Epithelial cell of proximal tubule (primary cell): Measurements from ENCODE around the gene SLC37A4. TPM values are rescaled to one million over a fixed set of nuclear protein-coding genes. Genes with fewer than 3 reads are reported as not detected.

Experiments used
- DNase-seq: peaks from one replicate; pipeline ENCODE4 v3.0.0-alpha.2; 2011; ENCODE audit warnings: low read depth
- H3K4me3 ChIP-seq: 2 replicates; pipeline ENCODE4 v1.5.1; 2011; ENCODE audit warnings: low read depth, mild to moderate bottlenecking, low read length
- total RNA-seq: library from RNA; depleted of rRNA; stranded (reverse); fragments of >200 nt; gene quantifications from 2 replicates; pipeline ENCODE4 v1.2.3, GENCODE V29; 2015
- TF ChIP-seq, protein P1 (sequence below): conservative IDR thresholded peaks from 2 replicates; pipeline ENCODE4 v1.5.1; 2012; ENCODE audit warnings: low read depth, mild to moderate bottlenecking, low read length

The SLC37A4 gene
- total RNA-seq, 1 donor from 2014 or later: 59.2 TPM

DNA sequence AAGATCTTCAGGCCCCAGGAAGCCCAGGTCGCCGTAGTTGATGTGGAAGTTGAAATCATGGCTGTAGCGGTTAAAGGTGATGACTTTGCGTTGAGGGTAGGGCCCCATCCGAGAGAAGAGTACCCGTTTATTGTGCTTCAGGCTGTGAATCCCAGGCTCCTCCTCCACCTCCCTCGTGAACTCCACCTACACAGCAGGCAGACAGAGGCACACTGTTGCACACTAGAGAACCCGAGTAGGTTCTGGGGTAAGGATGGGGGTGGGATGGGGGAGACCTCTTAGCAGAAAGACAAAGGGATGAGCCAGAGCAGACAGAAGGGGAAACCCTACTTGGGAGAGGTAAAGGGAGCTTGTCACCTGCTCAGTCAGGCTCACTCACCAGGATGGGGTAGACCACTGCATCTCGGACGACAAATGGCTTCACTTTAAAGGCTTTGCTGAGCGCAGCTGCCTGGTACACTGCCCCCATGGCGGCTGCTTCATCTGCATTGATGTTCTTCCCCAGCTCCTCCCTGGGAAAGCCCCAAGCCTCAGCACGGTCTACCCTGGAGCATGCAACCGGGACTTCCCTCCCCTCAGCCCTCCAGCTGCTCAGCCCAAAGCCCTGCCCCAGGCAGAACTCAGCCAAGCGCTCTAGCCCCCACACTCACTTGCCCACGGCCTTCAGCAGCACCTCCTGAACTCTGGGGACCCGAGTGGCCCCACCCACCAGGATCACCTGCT lies 20.9 kb upstream of the SLC37A4 start:
- TF ChIP-seq, protein P1, sequence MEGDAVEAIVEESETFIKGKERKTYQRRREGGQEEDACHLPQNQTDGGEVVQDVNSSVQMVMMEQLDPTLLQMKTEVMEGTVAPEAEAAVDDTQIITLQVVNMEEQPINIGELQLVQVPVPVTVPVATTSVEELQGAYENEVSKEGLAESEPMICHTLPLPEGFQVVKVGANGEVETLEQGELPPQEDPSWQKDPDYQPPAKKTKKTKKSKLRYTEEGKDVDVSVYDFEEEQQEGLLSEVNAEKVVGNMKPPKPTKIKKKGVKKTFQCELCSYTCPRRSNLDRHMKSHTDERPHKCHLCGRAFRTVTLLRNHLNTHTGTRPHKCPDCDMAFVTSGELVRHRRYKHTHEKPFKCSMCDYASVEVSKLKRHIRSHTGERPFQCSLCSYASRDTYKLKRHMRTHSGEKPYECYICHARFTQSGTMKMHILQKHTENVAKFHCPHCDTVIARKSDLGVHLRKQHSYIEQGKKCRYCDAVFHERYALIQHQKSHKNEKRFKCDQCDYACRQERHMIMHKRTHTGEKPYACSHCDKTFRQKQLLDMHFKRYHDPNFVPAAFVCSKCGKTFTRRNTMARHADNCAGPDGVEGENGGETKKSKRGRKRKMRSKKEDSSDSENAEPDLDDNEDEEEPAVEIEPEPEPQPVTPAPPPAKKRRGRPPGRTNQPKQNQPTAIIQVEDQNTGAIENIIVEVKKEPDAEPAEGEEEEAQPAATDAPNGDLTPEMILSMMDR: no peak
- no peak overlapping the region for H3K4me3 ChIP-seq
- DNase-seq: no peak

DNA sequence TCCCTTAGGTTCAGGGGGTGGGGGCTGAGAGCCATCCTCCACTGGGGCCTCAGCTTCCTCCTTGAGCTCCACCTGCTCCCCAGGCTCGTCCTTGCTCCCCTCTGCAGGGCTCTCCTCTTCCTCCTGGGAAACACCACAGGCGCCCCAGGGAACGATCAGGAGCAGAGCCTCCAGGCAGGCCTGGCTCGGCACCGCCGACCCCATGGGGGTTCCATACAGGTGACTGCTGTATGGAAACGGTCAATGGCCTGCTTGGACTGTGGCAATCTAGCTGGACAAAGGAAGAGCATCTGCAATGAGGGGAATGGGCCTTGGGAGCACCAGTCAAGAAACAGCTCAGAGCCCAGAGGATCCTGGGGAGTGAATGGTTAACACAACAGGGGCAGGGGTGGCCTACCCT lies 18.4 kb upstream of the SLC37A4 start:
- TF ChIP-seq, protein P1: no peak
- H3K4me3 ChIP-seq: no peak overlapping the region
- no peak for DNase-seq

DNA sequence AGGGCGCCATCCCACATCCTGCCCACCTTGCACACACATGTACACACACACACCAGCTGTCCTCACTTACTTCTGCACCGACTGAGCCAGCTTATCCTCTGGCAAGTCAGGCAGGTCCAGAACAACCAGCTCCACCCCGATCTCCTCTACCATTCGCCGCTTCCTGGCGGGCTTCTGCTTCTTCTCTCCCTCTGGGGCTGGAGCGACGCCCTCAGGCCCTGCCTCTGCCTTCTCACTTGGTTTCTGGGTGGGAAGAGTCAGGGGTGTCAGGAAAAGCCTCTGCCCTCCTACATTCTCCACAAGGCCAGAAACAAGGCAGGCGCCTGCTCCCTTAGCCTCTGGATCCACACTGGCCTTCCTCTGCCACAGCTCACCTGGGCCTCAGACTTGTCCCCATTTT lies 18.0 kb upstream of the SLC37A4 start:
- TF ChIP-seq, protein P1: no peak
- no peak for DNase-seq

DNA sequence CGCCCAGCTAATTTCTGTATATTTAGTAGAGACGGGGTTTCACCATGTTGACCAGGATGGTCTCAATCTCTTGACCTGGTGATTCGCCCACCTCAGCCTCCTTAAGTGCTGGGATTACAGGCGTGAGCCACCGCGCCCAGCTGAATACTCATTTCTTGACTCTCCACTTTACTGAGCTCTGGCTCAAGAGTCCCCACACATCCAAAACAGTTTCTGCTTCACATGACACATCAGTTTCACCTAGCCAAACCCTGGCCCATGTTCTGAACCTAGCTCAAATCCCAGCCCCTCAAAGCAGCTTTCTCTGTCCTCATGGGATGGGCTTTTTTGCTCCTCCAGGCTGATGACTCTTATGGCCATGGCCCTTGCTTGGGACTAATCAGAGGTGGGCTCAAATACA lies 16.5 kb upstream of the SLC37A4 start:
- DNase-seq: no peak
- TF ChIP-seq, protein P1: no peak
- no peak overlapping the region for H3K4me3 ChIP-seq

More for the DNA sequence above, 18.0 kb upstream of the SLC37A4 start:
- no peak overlapping the region for H3K4me3 ChIP-seq

DNA sequence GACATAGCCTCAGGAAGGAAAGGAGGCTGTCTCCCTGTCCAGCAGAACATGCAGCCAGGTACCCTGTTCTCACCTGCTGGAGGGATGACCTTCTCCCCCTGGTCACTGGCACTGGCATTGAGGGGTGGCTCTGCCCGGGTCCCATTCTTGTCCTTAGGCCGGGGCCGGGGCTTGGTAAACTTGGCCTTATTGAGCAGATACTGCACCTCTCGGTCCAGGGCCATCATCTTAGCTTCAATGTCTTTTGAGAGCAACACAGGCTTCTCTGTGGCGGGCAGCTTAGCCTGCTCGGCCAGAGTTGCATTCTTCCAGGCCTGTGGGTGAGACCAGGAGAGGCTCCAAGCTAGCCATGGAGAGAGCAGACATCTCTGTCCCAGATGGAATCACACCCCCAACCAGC lies 15.8 kb upstream of the SLC37A4 start:
- no peak overlapping the region for H3K4me3 ChIP-seq
- TF ChIP-seq, protein P1: no peak
- DNase-seq: no peak

DNA sequence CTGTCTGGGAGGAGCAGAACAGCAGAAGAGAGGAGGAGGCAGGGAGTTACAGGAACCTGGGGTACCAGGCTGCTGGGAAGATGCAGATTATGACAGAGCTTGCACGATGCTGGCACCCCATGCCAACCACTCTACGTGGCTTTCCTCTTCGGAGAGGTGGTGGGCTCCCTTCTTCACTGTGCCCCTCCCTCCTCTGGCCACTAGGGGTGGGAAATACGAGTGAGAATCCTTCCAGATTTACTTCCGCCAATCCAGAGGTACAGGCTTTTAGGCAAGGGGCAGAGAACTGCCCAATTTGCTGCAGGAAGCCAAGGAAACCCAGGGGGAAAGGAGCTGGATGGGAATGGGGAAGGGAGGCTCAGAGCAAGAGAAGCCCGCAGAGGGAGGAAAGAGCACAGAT lies 14.0 kb upstream of the SLC37A4 start:
- no peak overlapping the region for H3K4me3 ChIP-seq
- TF ChIP-seq, protein P1: peak; percentile 25
- no peak for DNase-seq

DNA sequence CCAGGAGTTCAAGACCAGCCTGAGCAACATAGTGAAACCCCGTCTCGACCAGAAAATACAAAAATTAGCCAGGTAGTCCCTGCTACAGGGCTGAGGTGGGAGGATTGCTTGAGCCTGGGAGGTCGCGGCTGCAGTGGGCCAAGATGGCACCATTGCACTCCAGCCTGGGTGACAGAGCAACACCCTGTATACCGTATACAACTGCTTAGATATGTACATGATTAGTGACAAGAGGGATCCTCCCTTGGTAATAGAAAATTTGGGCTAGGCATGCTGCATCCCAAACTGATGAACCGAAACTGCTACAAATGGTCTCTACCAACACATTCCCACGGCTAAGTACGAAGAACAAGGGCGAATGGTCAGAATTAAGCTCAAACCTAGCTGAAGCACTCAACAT lies 12.2 kb upstream of the SLC37A4 start:
- TF ChIP-seq, protein P1: no peak
- no peak for DNase-seq
- H3K4me3 ChIP-seq: no peak overlapping the region
